ENCODE measurements around the gene VAMP8. TPM values are rescaled to one million over a fixed set of nuclear protein-coding genes. Genes with fewer than 3 reads are reported as not detected.

VAMP8 gene
- polyA plus RNA-seq, 2 of the 4 experiments (the other 2 are of a cell fraction), result 18.5 to 41.1 TPM

- TF ChIP-seq GATA3 (IDR thresholded peaks at IDR 0.05; ENCODE audit: borderline replicate concordance) (peak; percentile 48), FOSL2 (IDR thresholded peaks at IDR 0.05) (no peak), FOSL2 (CRISPR knock-in tag; IDR thresholded peaks at IDR 0.05) (peak; percentile 29; the same call in 1 of the 2 replicates), E2F6 (IDR thresholded peaks at IDR 0.05; ENCODE audit: borderline replicate concordance, low read depth) (no peak; the same call in 1 of the 2 replicates), KDM1A (IDR thresholded peaks at IDR 0.05; ENCODE audit: low read depth) (no peak), JUNB (IDR thresholded peaks at IDR 0.05) (no peak), MAZ (IDR thresholded peaks at IDR 0.05; ENCODE audit: borderline replicate concordance, low read depth, low read length) (no peak), FOXS1 (CRISPR knock-in tag; IDR thresholded peaks at IDR 0.05) (no peak), HEYL (CRISPR knock-in tag; IDR thresholded peaks at IDR 0.05) (no peak), EHMT2 (IDR thresholded peaks at IDR 0.05; ENCODE audit: low read depth) (no peak), BCL3 (IDR thresholded peaks at IDR 0.05) (peak; percentile 91; the same call in 2 of the 3 replicates), ZFP36 (IDR thresholded peaks at IDR 0.05; ENCODE audit: borderline replicate concordance, partially characterized antibody) (no peak), KDM5A (IDR thresholded peaks at IDR 0.05) (peak; percentile 53; the same call in 1 of the 2 replicates), PBX3 (IDR thresholded peaks at IDR 0.05) (peak; percentile 35; the same call in 1 of the 2 replicates), CBX2 (IDR thresholded peaks at IDR 0.05; ENCODE audit: borderline replicate concordance, low read depth) (no peak), ESRRA (IDR thresholded peaks at IDR 0.05; ENCODE audit: borderline replicate concordance, low read length) (no peak), CEBPB (IDR thresholded peaks at IDR 0.05) (no peak), EHF (CRISPR knock-in tag; IDR thresholded peaks at IDR 0.05) (no peak), ZSCAN20 (CRISPR knock-in tag; IDR thresholded peaks at IDR 0.05) (no peak), USF2 (IDR thresholded peaks at IDR 0.05) (no peak), RARB (CRISPR knock-in tag; IDR thresholded peaks at IDR 0.05) (no peak), SREBF2 (IDR thresholded peaks at IDR 0.05) (no peak), HES2 (IDR thresholded peaks at IDR 0.05) (no peak), HMGXB4 (CRISPR knock-in tag; IDR thresholded peaks at IDR 0.05; ENCODE audit: borderline replicate concordance) (no peak), TFCP2L1 (CRISPR knock-in tag; IDR thresholded peaks at IDR 0.05) (no peak), HOXB5 (CRISPR knock-in tag; IDR thresholded peaks at IDR 0.05) (no peak), TP53 (CRISPR knock-in tag; IDR thresholded peaks at IDR 0.05) (no peak), PHF8 (IDR thresholded peaks at IDR 0.05; ENCODE audit: borderline replicate concordance, low read depth) (peak; percentile 78; the same call in 1 of the 2 replicates), HDAC2 (IDR thresholded peaks at IDR 0.05) (no peak), CHD2 (IDR thresholded peaks at IDR 0.05; ENCODE audit: low read length, partially characterized antibody) (no peak), CBX8 (IDR thresholded peaks at IDR 0.05) (no peak), REST (IDR thresholded peaks at IDR 0.05) (0 out of 2 replicates have a peak, but pooled peaks have one; percentile 1), CHD4 (IDR thresholded peaks at IDR 0.05; ENCODE audit: borderline replicate concordance) (no peak)
Observed at GRCh38 chr2:85561280-85562212, 15.8 kb upstream of the VAMP8 start, which contains the start of gene GGCX (continued).

Measured in A549 (cell line).